SIG-M5 treated with dmso at 0.1 percent for 504 hours (cell line): ENCODE measurements around the gene RPL7L1.

Experiments
- DNase-seq: peaks from one replicate; lab custom pipeline; 2025; ENCODE audit not compliant: unreplicated experiment; lab: John Stamatoyannopoulos, UW

The RPL7L1 gene

DNA sequence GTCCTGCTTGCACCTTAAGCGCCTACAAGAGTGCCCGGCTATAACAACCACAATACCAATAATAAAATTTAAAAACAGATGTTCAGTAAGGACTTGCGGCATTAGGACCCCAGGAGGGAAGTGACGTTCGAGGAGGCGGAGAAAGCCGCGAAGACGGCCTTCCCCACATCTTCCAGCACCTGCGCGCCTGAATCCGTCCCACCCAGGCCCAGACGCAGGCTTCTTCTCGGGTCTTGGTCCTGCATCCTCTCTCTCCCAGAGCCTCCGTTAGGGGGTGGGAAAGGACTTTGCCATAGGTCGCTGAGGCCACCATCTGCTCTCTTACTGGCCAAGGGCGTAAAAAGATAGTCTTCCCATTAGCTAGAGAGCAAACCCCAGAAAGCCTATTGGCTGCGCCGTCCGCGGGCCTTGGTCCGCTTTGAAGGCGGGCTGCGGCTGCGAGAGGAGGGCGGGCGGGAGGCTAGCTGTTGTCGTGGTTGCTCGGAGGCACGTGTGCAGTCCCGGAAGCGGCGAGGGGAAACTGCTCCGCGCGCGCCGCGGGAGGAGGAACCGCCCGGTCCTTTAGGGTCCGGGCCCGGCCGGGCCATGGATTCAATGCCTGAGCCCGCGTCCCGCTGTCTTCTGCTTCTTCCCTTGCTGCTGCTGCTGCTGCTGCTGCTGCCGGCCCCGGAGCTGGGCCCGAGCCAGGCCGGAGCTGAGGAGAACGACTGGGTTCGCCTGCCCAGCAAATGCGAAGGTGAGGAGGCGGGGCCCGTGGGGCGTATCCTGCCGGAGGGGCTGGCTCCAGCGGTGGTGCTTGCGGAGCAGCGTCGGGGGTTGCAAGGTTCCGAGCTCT lies 49.8 kb downstream of the RPL7L1 start, which contains the start of gene CNPY3:
Gene CNPY3 (plus strand): TSS at position 495 of the 835 bp plus-strand sequence. CDS start 91 bp downstream, at position 586.
- DNase-seq: peak; percentile 98

DNA sequence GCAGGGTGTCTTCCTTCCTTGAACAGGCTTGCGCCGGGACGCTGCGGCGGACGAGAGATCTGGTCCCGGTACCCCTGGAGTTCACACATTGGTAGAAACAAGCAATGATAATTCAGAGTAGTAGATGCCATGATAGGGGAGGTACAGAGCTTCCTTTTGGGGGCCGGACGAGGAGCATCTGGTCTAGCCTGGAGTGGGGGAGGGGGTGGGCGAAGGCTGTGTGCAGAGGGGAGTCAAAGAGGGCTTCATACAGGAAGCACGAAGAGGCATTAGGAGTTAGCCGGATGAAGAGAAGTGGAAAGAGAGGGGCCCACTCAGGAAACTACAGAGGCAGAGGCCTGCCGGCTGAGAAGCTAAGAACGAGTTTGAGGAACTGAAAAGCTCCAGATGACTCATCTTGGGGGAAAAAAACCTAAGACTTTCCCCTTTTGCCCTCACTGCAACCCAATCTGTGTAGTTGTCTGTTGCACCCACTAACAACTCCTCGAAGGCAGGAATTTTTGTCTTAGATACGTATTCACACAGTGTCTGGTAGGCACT lies 50.5 kb downstream of the RPL7L1 start:
- peak; percentile 99 for DNase-seq

DNA sequence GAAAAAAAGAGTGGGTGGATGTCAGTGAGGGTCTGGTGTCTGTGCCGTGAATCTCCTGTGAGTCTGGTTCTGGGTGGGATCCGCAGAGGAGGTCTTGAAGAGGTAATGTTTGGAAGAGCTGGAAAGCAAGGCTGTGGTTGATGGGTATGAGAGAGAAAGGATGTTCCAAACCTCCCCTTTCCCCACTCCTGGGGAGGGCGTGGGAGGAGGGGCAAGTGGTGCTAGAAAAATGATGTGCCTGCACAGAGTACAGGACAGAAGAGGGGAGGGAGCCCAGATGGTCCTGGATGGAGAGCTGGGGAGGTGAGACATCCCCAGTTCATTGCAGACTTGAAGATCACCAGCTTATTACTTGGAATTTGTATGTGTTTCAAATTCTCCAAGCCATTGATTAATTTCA lies 53.0 kb downstream of the RPL7L1 start:
- DNase-seq: no peak

DNA sequence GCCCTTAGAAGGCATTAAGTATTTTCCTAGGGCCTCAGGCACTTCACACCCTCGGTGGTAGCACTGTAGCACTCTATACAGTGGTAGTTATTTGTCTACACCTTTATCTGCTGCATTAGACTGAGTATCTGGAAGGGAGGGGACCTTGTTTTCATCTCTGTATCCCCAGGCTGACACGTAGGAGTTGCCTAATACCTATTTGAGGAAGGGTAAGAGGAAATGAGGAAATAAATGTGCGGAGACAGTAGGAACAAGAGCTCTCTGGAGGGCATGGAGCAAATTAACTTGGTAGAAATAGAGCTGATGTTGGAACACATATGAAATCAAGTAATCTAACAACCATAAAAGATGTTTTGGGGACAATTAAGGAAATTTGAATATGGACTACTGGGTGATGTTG lies 53.8 kb downstream of the RPL7L1 start:
- peak; percentile 90 for DNase-seq

DNA sequence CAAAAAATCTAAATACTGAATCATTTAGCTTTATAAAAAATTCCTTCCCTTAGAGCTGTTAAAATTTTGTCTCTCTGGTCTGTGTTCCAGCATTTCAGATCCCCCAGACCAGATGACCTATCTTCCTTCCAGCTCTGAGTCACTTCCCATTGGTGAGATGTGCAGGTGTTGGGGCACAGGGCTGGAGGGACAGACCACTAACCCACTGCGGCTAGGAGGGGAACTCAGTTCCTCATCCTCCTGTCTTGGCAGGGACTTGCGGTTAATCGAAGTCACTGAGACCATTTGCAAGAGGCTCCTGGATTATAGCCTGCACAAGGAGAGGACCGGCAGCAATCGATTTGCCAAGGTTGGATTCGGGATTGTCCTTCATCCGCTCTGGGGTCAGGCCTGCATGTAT lies 55.9 kb downstream of the RPL7L1 start:
- peak; percentile 20 for DNase-seq

DNA sequence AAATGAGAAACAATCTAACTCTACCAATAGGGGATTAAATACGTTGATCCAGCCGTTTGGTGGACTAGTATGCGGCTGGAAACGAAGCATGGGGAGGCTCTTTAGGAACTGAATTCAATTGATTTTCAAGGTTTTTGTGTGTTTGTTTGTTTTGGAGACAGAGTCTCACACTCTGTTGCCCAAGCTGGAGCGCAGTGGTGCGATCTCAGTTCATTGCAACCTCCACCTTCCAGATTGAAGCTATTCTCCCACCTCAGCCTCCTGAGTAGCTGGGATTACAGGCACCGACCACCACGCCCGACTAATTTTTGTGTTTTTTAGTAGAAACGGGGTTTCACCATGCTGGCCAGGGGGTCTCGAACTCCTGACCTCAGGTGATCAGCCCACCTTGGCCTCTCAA lies 57.0 kb downstream of the RPL7L1 start:
- no peak for DNase-seq

DNA sequence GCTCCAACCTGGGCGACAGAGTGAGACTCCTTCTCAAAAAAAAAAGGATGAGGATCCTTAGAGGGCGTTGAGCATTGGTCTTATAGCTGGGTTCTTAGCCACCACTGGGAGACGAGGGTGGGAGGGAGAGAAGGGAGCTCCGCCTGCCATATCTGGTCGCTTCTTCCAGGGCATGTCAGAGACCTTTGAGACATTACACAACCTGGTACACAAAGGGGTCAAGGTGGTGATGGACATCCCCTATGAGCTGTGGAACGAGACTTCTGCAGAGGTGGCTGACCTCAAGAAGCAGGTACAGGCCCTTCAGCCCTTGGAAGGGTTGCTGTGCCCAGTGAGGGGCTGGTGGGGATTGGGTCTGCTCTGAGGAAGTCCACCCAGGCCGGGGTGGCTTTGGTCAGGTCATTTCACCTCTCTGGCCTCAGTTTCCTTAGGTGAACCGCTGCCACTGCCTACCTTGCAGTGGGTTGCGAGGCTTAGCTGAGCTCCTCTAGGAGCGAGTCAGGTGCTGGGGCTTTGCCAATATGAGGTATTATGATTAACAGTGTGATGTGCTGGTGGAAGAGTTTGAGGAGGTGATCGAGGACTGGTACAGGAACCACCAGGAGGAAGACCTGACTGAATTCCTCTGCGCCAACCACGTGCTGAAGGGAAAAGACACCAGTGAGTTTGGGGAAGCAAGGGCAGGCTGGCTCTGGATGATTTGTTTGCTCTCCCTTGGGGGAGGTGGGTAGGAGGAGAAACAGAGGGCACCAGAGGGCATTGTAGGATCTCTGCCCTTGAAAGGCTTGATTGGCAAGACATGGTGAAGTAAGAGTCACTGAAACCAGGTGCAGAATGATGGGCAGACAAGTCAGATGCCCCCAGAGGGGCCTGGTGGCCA lies 58.4 kb downstream of the RPL7L1 start:
- no peak for DNase-seq

DNA sequence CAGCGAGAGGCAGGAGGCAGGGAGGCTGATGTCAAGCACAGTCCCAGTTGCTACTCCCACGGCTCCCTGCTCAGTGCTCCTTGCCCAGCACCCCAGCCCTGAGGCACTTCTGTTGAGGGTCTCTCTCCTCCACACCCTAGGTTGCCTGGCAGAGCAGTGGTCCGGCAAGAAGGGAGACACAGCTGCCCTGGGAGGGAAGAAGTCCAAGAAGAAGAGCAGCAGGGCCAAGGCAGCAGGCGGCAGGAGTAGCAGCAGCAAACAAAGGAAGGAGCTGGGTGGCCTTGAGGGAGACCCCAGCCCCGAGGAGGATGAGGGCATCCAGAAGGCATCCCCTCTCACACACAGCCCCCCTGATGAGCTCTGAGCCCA lies 59.0 kb downstream of the RPL7L1 start:
- no peak for DNase-seq

DNA sequence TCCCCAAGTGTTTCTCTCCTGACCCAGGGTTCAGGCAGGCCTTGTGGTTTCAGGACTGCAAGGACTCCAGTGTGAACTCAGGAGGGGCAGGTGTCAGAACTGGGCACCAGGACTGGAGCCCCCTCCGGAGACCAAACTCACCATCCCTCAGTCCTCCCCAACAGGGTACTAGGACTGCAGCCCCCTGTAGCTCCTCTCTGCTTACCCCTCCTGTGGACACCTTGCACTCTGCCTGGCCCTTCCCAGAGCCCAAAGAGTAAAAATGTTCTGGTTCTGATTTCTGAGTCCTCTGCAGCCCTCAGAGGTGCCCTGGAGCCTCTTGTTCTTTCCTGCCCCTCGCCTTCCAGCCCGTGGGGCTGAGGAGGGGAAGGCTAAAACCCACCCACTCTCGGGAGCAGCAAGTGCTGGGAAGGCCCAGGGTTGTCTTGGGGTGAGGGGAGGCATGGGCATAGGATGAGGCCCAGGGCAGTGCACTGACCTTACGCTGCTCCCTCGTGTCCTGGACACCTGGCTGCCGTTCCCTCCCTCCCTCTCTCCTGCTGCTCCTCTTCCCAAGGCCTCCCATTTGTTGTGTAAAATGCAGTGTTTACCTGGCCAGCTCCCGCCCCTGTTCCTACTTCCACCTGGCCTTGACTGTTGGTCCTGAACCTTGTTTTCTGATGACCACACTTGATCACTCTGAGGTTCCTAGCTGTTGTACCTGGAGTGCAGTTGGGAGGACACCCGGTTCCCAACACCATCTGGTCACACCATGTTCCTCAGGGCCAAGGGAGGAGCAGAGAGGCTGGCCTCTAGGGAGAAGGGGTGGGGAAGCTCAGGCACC lies 59.8 kb downstream of the RPL7L1 start:
- no peak for DNase-seq
